CD4-positive, CD25-positive, alpha-beta regulatory T cell (primary cell): ENCODE data around the gene DNAJC16. TPM values are rescaled to one million over a fixed set of nuclear protein-coding genes. Genes with fewer than 3 reads are reported as not detected.
A peak's percentile ranks its signal among the peaks of the same experiment; 100 is the strongest.

ENCODE experiments used
- ATAC-seq, 2 donors: fragments of 150-1000 bp; cut with Tn5 transposase; one replicate each; pipeline ENCODE4 v1.10.0; 2021; ENCODE audit warnings: low read depth in 2 of 2, moderate number of reproducible peaks in 2 of 2, moderate library complexity in 1 of 2
- DNase-seq, 3 donors: peaks; one replicate each; pipeline versions ENCODE4 v3.0.0 to v3.0.0-alpha.2; 2012 to 2022; ENCODE audit warnings: mixed read lengths in 1 of 3
- H3K27ac ChIP-seq: one replicate; pipeline ENCODE4 v1.7.0; 2013; ENCODE audit warnings: mild to moderate bottlenecking, low read length; ENCODE audit not compliant: insufficient read depth, poor library complexity, severe bottlenecking
- H3K27me3 ChIP-seq: one replicate; pipeline ENCODE4 v1.7.0; 2013; ENCODE audit warnings: low read length; ENCODE audit not compliant: control insufficient read depth, insufficient read depth
- H3K36me3 ChIP-seq: one replicate; pipeline ENCODE4 v1.7.0; 2013; ENCODE audit warnings: mild to moderate bottlenecking, low read length, moderate library complexity; ENCODE audit not compliant: control insufficient read depth, insufficient read depth
- H3K4me1 ChIP-seq: 2 replicates; pipeline ENCODE4 v1.7.0; 2013; ENCODE audit warnings: mild to moderate bottlenecking, low read length; ENCODE audit not compliant: insufficient read depth, control insufficient read depth, poor library complexity, severe bottlenecking
- H3K4me3 ChIP-seq: one replicate; pipeline ENCODE4 v1.7.0; 2013; ENCODE audit warnings: low read depth, mild to moderate bottlenecking, low read length, moderate library complexity
- H3K9me3 ChIP-seq, 2 experiments: 1 replicate in 1 of 2; 2 replicates in 1 of 2; pipeline ENCODE4 v1.7.0; 2013; ENCODE audit warnings: low read length in 2 of 2, mild to moderate bottlenecking in 1 of 2, moderate library complexity in 1 of 2; ENCODE audit not compliant: control insufficient read depth in 2 of 2
- H3K27ac Mint-ChIP-seq, 3 donors: one replicate each; pipeline ENCODE4 v1.8.0; 2020 to 2022; ENCODE audit warnings: mild to moderate bottlenecking in 3 of 3, mixed read lengths in 3 of 3, moderate library complexity in 2 of 3
- H3K27me3 Mint-ChIP-seq: one replicate; pipeline ENCODE4 v1.8.0; 2022; ENCODE audit warnings: mild to moderate bottlenecking, mixed read lengths
- H3K36me3 Mint-ChIP-seq: one replicate; pipeline ENCODE4 v1.8.0; 2020; ENCODE audit warnings: mixed read lengths
- H3K4me1 Mint-ChIP-seq, 4 donors: one replicate each; pipeline ENCODE4 v1.8.0; 2020 to 2022; ENCODE audit warnings: mixed read lengths in 4 of 4, mild to moderate bottlenecking in 1 of 4
- H3K4me3 Mint-ChIP-seq, 4 donors: one replicate each; pipeline ENCODE4 v1.8.0; 2020 to 2022; ENCODE audit warnings: mild to moderate bottlenecking in 4 of 4, mixed read lengths in 4 of 4, moderate library complexity in 3 of 4
- H3K9me3 Mint-ChIP-seq, 7 donors: one replicate each; pipeline ENCODE4 v1.8.0; 2020 to 2022; ENCODE audit warnings: mixed read lengths in 7 of 7, mild to moderate bottlenecking in 3 of 7, moderate library complexity in 2 of 7
- polyA plus RNA-seq, 4 donors: library from polyadenylated mRNA; unstranded; fragments of 300-500 nt; fragmentation: Illumina TruSeq; gene quantifications; one replicate each; pipeline ENCODE4 v1.2.3, GENCODE V29; 2021
- total RNA-seq: library from RNA; stranded (reverse); gene quantifications from one replicate; pipeline ENCODE4 v1.2.3, GENCODE V29; 2022

DNAJC16 gene
- total and polyA plus RNA-seq, 5 donors from 2014 or later, result 6.5 to 17.0 (median 7.8) TPM

- Histone ChIP-seq H3K9me3 (no peaks in the 10 kb centered on the region), H3K27ac (peak overlapping the region; percentile 27), H3K4me3 (peak overlapping the region; percentile 49), H3K4me1 (peaks cover 42% of the 10 kb centered on the region), H3K27me3 (no peaks in the 10 kb centered on the region), H3K36me3 (peaks cover 14% of the 10 kb centered on the region)
- Mint-ChIP-seq H3K4me3 (peak overlapping the region in 3 of 4 donors; percentile 80 to 82 (median 80)), H3K27me3 (no peaks in the 10 kb centered on the region), H3K36me3 (peaks cover 16% of the 10 kb centered on the region), H3K27ac (peak overlapping the region; percentile 98), H3K9me3 (no peaks in the 10 kb centered on the region), H3K4me1 (peaks cover 14 to 50% (median 30%) of the 10 kb centered on the region in 4 donors)
- no peak for ATAC-seq
- DNase-seq, result peak in 1 of 3 donors; percentile 65
These were observed 51.0 kb downstream of the DNAJC16 start for GRCh38 chr1:15577691-15578090.

GRCh38 chr1:15578921-15579682 is 52.5 kb downstream of the DNAJC16 start:
- Mint-ChIP-seq H3K27ac (peak overlapping the region; percentile 98), H3K9me3 (no peaks in the 10 kb centered on the region), H3K27me3 (no peaks in the 10 kb centered on the region), H3K4me3 (peak overlapping the region; percentile 80 to 94 (median 81)), H3K36me3 (peaks cover 15% of the 10 kb centered on the region), H3K4me1 (peaks cover 20 to 63% (median 35%) of the 10 kb centered on the region in 4 donors)
- ATAC-seq (peak; percentile 94 to 98), DNase-seq (peak in 2 of 3 donors; percentile 72 to 94)
- H3K27ac ChIP-seq, result peak overlapping the region; percentile 79
- no peaks in the 10 kb centered on the region for H3K27me3 ChIP-seq
- H3K4me3 ChIP-seq, result peak overlapping the region; percentile 65
- H3K4me1 ChIP-seq, result peaks cover 54% of the 10 kb centered on the region
- H3K36me3 ChIP-seq, result peaks cover 5% of the 10 kb centered on the region
- no peaks in the 10 kb centered on the region for H3K9me3 ChIP-seq

GRCh38 chr1:15579683-15580047 is 53.0 kb downstream of the DNAJC16 start:
- Histone ChIP-seq H3K27ac (peak overlapping the region; percentile 79), H3K36me3 (peaks cover 2% of the 10 kb centered on the region), H3K27me3 (no peaks in the 10 kb centered on the region), H3K9me3 (no peaks in the 10 kb centered on the region), H3K4me3 (peak overlapping the region; percentile 65), H3K4me1 (peaks cover 59% of the 10 kb centered on the region)
- Mint-ChIP-seq H3K27me3 (no peaks in the 10 kb centered on the region), H3K4me1 (peaks cover 20 to 68% (median 35%) of the 10 kb centered on the region in 4 donors), H3K27ac (peak overlapping the region; percentile 98), H3K9me3 (no peaks in the 10 kb centered on the region), H3K36me3 (peaks cover 14% of the 10 kb centered on the region), H3K4me3 (peak overlapping the region; percentile 80 to 94 (median 81))
- DNase-seq (peak in 1 of 3 donors; percentile 74), ATAC-seq (no peak)

GRCh38 chr1:15583016-15583706 is 56.5 kb downstream of the DNAJC16 start:
- Histone ChIP-seq H3K27me3 (no peaks in the 10 kb centered on the region), H3K9me3 (no peaks in the 10 kb centered on the region), H3K27ac (no peak overlapping the region), H3K4me1 (peaks cover 57% of the 10 kb centered on the region), H3K36me3 (no peaks in the 10 kb centered on the region), H3K4me3 (no peak overlapping the region)
- DNase-seq, result no peak
- Mint-ChIP-seq H3K27ac (peak overlapping the region; percentile 44 to 48 (median 46)), H3K36me3 (peaks cover 21% of the 10 kb centered on the region), H3K9me3 (no peaks in the 10 kb centered on the region), H3K4me3 (peak overlapping the region; percentile 68 to 85 (median 81)), H3K27me3 (no peaks in the 10 kb centered on the region), H3K4me1 (peaks cover 20 to 64% (median 29%) of the 10 kb centered on the region in 4 donors)
- ATAC-seq, result no peak

- Histone ChIP-seq H3K4me3 (peak within 1 kb of the TSS; percentile 37), H3K27ac (peak within 1 kb of the TSS; percentile 66)
- peak within 1 kb of the TSS; percentile 84 to 92 (median 91) for H3K4me3 Mint-ChIP-seq
These were observed 58.1 kb downstream of the DNAJC16 start, which contains the start of gene AGMAT for GRCh38 chr1:15584489-15585363. AGMAT (minus strand) TSS chr1:15585051; CDS start chr1:15584967, 84 bp downstream.

GRCh38 chr1:15592285-15592684 is 65.6 kb downstream of the DNAJC16 start:
- H3K27ac Mint-ChIP-seq, result no peak overlapping the region
- H3K27me3 Mint-ChIP-seq, result no peaks in the 10 kb centered on the region
- no peak overlapping the region for H3K27ac ChIP-seq

More at GRCh38 chr1:15584489-15585363, 58.1 kb downstream of the DNAJC16 start, which contains the start of gene AGMAT:
- Mint-ChIP-seq H3K27me3 (no peaks in the 10 kb centered on the region), H3K27ac (peak within 1 kb of the TSS; percentile 81 to 91 (median 87)), H3K9me3 (no peaks in the 10 kb centered on the region), H3K4me1 (peaks cover 10 to 48% (median 17%) of the 10 kb centered on the region in 4 donors), H3K36me3 (peaks cover 20% of the 10 kb centered on the region)
- Histone ChIP-seq H3K36me3 (peaks cover 3% of the 10 kb centered on the region), H3K9me3 (no peaks in the 10 kb centered on the region), H3K4me1 (peaks cover 41% of the 10 kb centered on the region), H3K27me3 (no peaks in the 10 kb centered on the region)
- DNase-seq (peak; percentile 16 to 80 (median 58)), ATAC-seq (peak; percentile 75 to 79)

More at GRCh38 chr1:15592285-15592684, 65.6 kb downstream of the DNAJC16 start:
- Histone ChIP-seq H3K9me3 (no peaks in the 10 kb centered on the region), H3K27me3 (no peaks in the 10 kb centered on the region), H3K4me1 (no peaks in the 10 kb centered on the region), H3K4me3 (no peak overlapping the region), H3K36me3 (peaks cover 3% of the 10 kb centered on the region)
- no peak for DNase-seq
- no peaks in the 10 kb centered on the region for H3K9me3 Mint-ChIP-seq
- H3K4me3 Mint-ChIP-seq, result peak overlapping the region in 1 of 4 donors; percentile 35
- peaks cover 11% of the 10 kb centered on the region for H3K36me3 Mint-ChIP-seq
- ATAC-seq, result no peak
- H3K4me1 Mint-ChIP-seq, result peaks cover 0 to 4% (median 1%) of the 10 kb centered on the region in 4 donors
